Uterus (tissue), 2 donors: ENCODE results near the gene SUFU.

Source experiments
- POLR2A ChIP-seq, 2 donors: fragments of 450-650 bp; IDR thresholded peaks; one replicate each; pipeline ENCODE4 v1.6.1; 2016; ENCODE audit warnings: antibody characterized with exemption in 2 of 2, mild to moderate bottlenecking in 1 of 2, moderate library complexity in 1 of 2
- TF ChIP-seq, protein P1 (sequence below), 4 experiments: fragments of 200-600 bp in 2 of 4; fragments of 450-650 bp in 2 of 4; sonication (generic) in 2 of 4; IDR thresholded peaks; one replicate each; pipeline ENCODE4 v1.5.1; 2016 to 2019; ENCODE audit warnings: antibody characterized with exemption in 4 of 4, mild to moderate bottlenecking in 2 of 4, moderate library complexity in 1 of 4

DNA sequence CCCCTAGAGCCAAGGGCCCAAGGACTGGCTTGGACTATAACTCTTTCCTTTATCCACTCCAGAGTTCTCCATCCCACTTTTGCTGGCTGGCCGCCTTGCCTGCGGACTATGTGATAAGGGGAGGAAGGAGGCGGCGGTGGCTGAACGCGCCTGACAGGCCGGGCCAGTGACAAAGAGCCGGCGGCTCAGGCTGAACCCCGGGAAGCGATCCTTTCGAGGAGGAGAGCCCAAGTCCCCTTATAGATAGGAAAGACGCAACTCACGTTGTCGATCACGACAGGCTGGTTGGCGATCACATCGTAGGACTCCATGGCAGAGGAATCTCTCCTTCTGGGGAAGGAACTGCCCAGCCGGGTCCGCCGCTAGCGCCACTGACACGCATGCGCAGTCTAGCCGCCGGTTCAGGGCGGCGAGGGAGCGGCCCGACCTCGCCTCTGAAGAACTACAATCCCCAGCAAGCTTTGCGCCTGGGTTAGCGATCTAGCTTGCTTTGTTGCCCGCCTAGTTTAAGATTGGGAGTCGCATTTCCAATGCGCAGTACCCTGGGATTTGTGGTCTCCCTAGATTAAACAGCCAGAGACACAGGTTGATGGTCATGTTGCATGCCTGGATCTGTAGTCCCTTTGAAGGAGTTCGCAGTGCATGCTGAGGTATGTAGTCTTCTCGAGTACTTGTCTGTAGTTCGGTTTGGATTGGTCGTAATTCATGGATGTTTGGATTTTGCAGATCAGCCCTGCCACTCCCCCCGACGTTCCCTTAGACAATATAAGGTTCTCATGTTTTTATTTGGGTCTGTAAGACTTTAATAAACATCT is 1.2 kb upstream of the SUFU start, which contains the start of gene ACTR1A:
- TF ChIP-seq, protein P1, sequence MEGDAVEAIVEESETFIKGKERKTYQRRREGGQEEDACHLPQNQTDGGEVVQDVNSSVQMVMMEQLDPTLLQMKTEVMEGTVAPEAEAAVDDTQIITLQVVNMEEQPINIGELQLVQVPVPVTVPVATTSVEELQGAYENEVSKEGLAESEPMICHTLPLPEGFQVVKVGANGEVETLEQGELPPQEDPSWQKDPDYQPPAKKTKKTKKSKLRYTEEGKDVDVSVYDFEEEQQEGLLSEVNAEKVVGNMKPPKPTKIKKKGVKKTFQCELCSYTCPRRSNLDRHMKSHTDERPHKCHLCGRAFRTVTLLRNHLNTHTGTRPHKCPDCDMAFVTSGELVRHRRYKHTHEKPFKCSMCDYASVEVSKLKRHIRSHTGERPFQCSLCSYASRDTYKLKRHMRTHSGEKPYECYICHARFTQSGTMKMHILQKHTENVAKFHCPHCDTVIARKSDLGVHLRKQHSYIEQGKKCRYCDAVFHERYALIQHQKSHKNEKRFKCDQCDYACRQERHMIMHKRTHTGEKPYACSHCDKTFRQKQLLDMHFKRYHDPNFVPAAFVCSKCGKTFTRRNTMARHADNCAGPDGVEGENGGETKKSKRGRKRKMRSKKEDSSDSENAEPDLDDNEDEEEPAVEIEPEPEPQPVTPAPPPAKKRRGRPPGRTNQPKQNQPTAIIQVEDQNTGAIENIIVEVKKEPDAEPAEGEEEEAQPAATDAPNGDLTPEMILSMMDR (IDR thresholded peaks at IDR 0.05), result no peak
- peak; percentile 57 to 87 for TF ChIP-seq POLR2A (IDR thresholded peaks at IDR 0.05)
